Mucosa of descending colon (tissue), 3 donors: Measurements from ENCODE around the gene SPATA19. TPM values are rescaled to one million over a fixed set of nuclear protein-coding genes. Genes with fewer than 3 reads are reported as not detected.

Experiments used
- ATAC-seq: fragments of 200-7000 bp; cut with Tn5 transposase; one replicate; pipeline ENCODE4 v1.9.1; 2020; ENCODE audit warnings: mild to moderate bottlenecking, moderate library complexity
- DNase-seq, 3 donors: peaks; one replicate each; pipeline ENCODE4 v3.0.0-alpha.2; 2020
- H3K36me3 ChIP-seq: fragments of 200-600 bp; one replicate; pipeline ENCODE4 v1.8.0; 2021; ENCODE audit warnings: low read depth, mild to moderate bottlenecking
- H3K4me1 ChIP-seq: fragments of 200-600 bp; one replicate; pipeline ENCODE4 v1.8.0; 2021; ENCODE audit warnings: low read depth, mild to moderate bottlenecking
- H3K4me3 ChIP-seq: fragments of 200-600 bp; one replicate; pipeline ENCODE4 v1.8.0; 2021; ENCODE audit warnings: mild to moderate bottlenecking
- H3K9me3 ChIP-seq: fragments of 200-600 bp; one replicate; pipeline ENCODE4 v1.8.0; 2021; ENCODE audit warnings: mild to moderate bottlenecking
- CTCF ChIP-seq: fragments of 200-600 bp; IDR thresholded peaks from one replicate; pipeline ENCODE4 v1.8.0; 2022; ENCODE audit warnings: antibody characterized with exemption, mild to moderate bottlenecking
- intact Hi-C, 2 donors: fragments of 100-400 bp; cut with DNase I in 1 of 2; cut with micrococcal nuclease in 1 of 2; formaldehyde crosslinking; loops; one replicate each; pipeline versions ENCODE4 v1.11.0 to v1.11.1; 2022; cut with DNase I, micrococcal nuclease
- total RNA-seq, 3 donors: library from RNA; stranded (reverse); fragmentation: NEBNext Ultra II Directional in 2 of 3; extraction: Animal tissue kit (Norgen Biotek cat#: 25700) in 2 of 3; gene quantifications; one replicate each; pipeline versions ENCODE4 v1.2.1 to v1.2.4, GENCODE V29; 2021 to 2023
- donor health status: DM: no; HTN: no; CAD: no; lungs with moderate emphysema.
- donor health status: DM: no; HTN: no; CAD: no.
- donor health status: DM: no; HTN: yes; CAD: no.

SPATA19 gene
- total RNA-seq, 3 donors from 2014 or later: not detected

GRCh38 chr11:133834682-133835592, 10.4 kb downstream of the SPATA19 start:
- TF ChIP-seq CTCF: no peak
- Histone ChIP-seq H3K4me1 (no peaks in the 10 kb centered on the region), H3K4me3 (no peak overlapping the region), H3K36me3 (no peaks in the 10 kb centered on the region), H3K9me3 (no peaks in the 10 kb centered on the region)
- intact Hi-C loops: loop anchor here in 1 of 2 donors (5.0 kb wide), 1 partner anchor 753 kb away; no protein-coding TSS in a partner anchor
- ATAC-seq: peak; percentile 61
- DNase-seq: peak in 1 of 3 donors; percentile 24

GRCh38 chr11:133833898-133834681, 11.2 kb downstream of the SPATA19 start:
- DNase-seq (no peak), ATAC-seq (no peak)
- H3K4me3 ChIP-seq: no peak overlapping the region
- no peak for TF ChIP-seq CTCF
- H3K9me3 ChIP-seq: no peaks in the 10 kb centered on the region
- intact Hi-C loops: loop anchor here in 1 of 2 donors (5.0 kb wide), 1 partner anchor 752 kb away; no protein-coding TSS in a partner anchor
- H3K4me1 ChIP-seq: no peaks in the 10 kb centered on the region
- no peaks in the 10 kb centered on the region for H3K36me3 ChIP-seq

DNA sequence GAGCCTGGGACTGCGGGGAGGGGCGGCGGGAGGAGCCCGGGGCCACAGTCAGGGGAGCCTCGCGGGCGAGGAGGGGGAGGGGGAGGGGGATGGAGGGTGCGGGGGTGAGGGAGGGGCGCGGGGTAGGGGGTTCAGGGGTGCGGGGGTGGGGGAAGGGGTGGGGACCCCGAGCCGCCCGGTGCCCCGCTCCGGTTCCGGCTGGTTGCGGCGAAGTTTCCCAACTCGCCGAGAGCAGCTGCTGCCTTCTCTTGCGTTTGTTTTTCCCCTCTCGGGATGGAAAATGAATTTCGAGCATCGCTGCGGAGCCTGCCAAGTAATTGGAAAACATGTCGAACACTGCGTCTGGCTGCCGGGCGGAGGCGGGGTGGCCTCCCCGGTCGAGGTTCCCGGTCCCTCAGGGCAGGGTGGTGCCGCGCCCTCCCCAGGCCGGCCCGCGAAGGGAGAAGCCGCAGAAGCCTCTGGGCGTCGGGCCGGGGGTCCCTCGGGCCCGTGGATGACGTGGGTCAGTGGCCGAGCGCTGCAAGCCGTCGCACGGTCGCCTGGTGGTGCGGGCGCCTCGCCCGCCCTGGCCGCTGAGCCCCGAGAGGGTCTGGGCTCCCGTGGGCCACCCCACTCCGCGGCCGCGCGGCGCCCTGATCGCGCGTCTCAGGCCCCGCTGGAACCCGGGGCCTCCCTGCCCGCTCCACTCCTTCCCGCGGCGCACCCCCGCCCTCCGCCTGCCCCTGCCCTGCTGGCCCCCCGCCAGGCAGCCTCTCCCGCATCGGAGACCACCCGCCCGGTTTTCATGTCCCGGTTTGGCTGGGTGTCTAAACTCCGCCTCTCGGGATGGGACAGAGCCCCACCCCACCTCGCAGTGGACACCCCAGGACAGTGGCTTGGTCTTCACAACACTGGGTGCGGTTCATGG, 12.1 kb downstream of the SPATA19 start:
- H3K4me3 ChIP-seq: no peak overlapping the region
- no peaks in the 10 kb centered on the region for H3K36me3 ChIP-seq
- no peak for TF ChIP-seq CTCF
- ATAC-seq (no peak), DNase-seq (no peak)
- intact Hi-C loops: loop anchor here in 1 of 2 donors (5.0 kb wide), 1 partner anchor 751 kb away; no protein-coding TSS in a partner anchor
- H3K9me3 ChIP-seq: no peaks in the 10 kb centered on the region
- no peaks in the 10 kb centered on the region for H3K4me1 ChIP-seq

DNA sequence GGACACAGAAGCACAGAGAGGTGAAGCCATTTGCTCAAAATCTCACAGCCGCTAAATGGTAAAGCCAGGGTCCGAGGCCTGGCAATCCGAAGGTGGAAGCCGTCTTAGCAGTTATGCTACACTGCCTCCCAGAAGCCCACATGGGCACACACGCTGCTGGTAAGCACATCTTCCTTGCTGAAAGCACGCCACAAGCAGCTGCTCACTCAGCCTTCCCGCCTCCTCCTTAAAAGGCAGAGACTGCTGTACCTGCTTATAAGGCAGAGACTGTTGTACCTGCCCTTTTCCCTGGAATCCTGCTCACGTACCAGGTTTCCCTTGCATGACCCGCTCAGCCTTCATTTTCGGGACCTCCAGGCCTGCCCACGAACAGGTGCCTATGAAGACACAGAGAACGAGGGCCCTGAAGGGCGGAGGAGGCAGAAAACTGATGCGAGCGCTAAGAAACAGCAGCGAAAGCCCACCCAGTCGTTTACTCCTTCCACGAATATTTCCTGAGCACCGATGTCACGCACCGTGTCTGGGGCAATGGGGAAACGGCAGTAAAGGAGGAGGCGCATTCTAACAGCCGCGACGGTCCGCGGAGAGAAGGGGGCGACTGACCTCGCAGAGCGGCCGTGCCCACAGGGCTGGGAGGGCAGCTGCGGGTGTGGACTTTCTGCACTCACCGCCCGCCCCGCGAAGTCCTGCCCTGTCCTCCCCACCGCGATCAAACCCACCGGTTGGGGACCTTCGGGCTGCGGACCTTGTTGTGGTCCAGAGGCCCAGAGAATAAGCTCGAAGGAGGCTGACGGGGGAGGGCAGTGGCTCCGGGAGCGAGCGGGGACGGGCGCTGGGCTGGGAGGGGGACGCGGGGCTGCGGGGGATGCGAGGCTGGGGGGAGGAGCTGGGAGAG, 13.0 kb downstream of the SPATA19 start:
- TF ChIP-seq CTCF: no peak
- Histone ChIP-seq H3K4me1 (no peaks in the 10 kb centered on the region), H3K9me3 (no peaks in the 10 kb centered on the region), H3K4me3 (no peak overlapping the region), H3K36me3 (no peaks in the 10 kb centered on the region)
- intact Hi-C loops: loop anchor here in 1 of 2 donors (5.0 kb wide), 1 partner anchor 750 kb away; no protein-coding TSS in a partner anchor
- no peak for ATAC-seq
- DNase-seq: no peak
